H1 (cell line): Measurements from ENCODE around the gene RPL26. TPM values are rescaled to one million over a fixed set of nuclear protein-coding genes. Genes with fewer than 3 reads are reported as not detected.
"Not testable (repeated sequence)": the region's sequence is repeated elsewhere in the genome, so short reads cannot be mapped to it uniquely, and the experiment has no call there.

ENCODE experiments used
- CTCF ChIA-PET: fragments of 300-600 bp; sonication (Branson Sonifier 250); formaldehyde crosslinking; loops from one replicate; lab custom pipeline; 2021; ENCODE audit not compliant: partially characterized antibody; lab: Charles Lee
- POLR2A ChIA-PET: fragments of 300-600 bp; sonication (Branson Sonifier 250); formaldehyde crosslinking; loops from one replicate; lab custom pipeline; 2021; ENCODE audit warnings: inconsistent platforms; ENCODE audit not compliant: partially characterized antibody; lab: Charles Lee
- DNase-seq, 2 experiments: peaks; one replicate each; pipeline versions ENCODE4 v3.0.0 to v3.0.0-alpha.2; 2010 to 2022; ENCODE audit warnings: low spot score in 2 of 2, low read depth in 1 of 2, mixed read lengths in 1 of 2
- FAIRE-seq: peaks from 2 replicates; lab custom pipeline; 2011; peaks lifted over from hg19 to GRCh38; lab: Jason Lieb, UNC
- H2AFZ ChIP-seq: 2 replicates; pipeline ENCODE4 v1.8.1; 2012; ENCODE audit warnings: low read length, inconsistent platforms
- H2AK5ac ChIP-seq: 2 replicates; pipeline ENCODE4 v1.6.1; 2013; ENCODE audit warnings: low read depth, low read length
- H2BK120ac ChIP-seq: replicated peaks from 2 replicates; pipeline ENCODE3; 2013; ENCODE audit warnings: low read depth, low read length, inconsistent platforms
- H2BK12ac ChIP-seq: 2 replicates; pipeline ENCODE4 v1.6.1; 2013; ENCODE audit warnings: low read depth, low read length
- H2BK15ac ChIP-seq: 2 replicates; pipeline ENCODE4 v1.6.1; 2013; ENCODE audit warnings: low read length
- H2BK20ac ChIP-seq: 2 replicates; pipeline ENCODE4 v1.6.1; 2013; ENCODE audit warnings: low read length
- H2BK5ac ChIP-seq: 2 replicates; pipeline ENCODE4 v1.6.1; 2013; ENCODE audit warnings: low read depth, low read length
- H3K14ac ChIP-seq: 2 replicates; pipeline ENCODE4 v1.6.1; 2013; ENCODE audit warnings: inconsistent platforms; ENCODE audit not compliant: insufficient read length
- H3K18ac ChIP-seq: 2 replicates; pipeline ENCODE4 v1.6.1; 2013; ENCODE audit warnings: low read length; ENCODE audit errors: extremely low read depth
- H3K23ac ChIP-seq: 2 replicates; pipeline ENCODE4 v1.6.1; 2013; ENCODE audit warnings: inconsistent platforms; ENCODE audit not compliant: insufficient read length
- H3K23me2 ChIP-seq: 2 replicates; pipeline ENCODE4 v1.6.1; 2013; ENCODE audit warnings: low read depth, low read length
- H3K27ac ChIP-seq: 2 replicates; pipeline ENCODE4 v1.6.1; 2011; ENCODE audit warnings: low read depth, low read length, inconsistent platforms
- H3K27me3 ChIP-seq, 4 experiments: replicated peaks in 1 of 4; 1 replicate in 1 of 4; 2 replicates in 3 of 4; pipeline versions ENCODE4 v1.6.1 to v1.8.1; 2011 to 2013; ENCODE audit warnings: low read length in 3 of 4, mild to moderate bottlenecking in 3 of 4, inconsistent platforms in 2 of 4, mixed read lengths in 2 of 4, moderate library complexity in 1 of 4; ENCODE audit not compliant: control insufficient read depth in 3 of 4, insufficient read depth in 3 of 4; ENCODE audit errors: extremely low read depth in 1 of 4
- H3K36me3 ChIP-seq, 4 experiments: 2 replicates each; pipeline versions ENCODE4 v1.6.1 to v1.8.1; 2011 to 2013; ENCODE audit warnings: mild to moderate bottlenecking in 4 of 4, low read length in 3 of 4, moderate library complexity in 2 of 4, control low read depth in 1 of 4, inconsistent platforms in 1 of 4; ENCODE audit not compliant: insufficient read depth in 4 of 4, control insufficient read depth in 2 of 4
- H3K4ac ChIP-seq: replicated peaks from 2 replicates; pipeline ENCODE3; 2013; ENCODE audit warnings: low read length, low read depth, mixed read lengths, inconsistent platforms; ENCODE audit not compliant: insufficient read length
- H3K4me1 ChIP-seq, 4 experiments: replicated peaks in 1 of 4; 1 replicate in 1 of 4; 2 replicates in 3 of 4; pipeline versions ENCODE4 v1.6.1 to v1.8.1; 2011 to 2013; ENCODE audit warnings: low read length in 3 of 4, inconsistent platforms in 2 of 4, mixed read lengths in 1 of 4; ENCODE audit not compliant: insufficient read depth in 4 of 4, control insufficient read depth in 3 of 4
- H3K4me2 ChIP-seq, 2 experiments: 2 replicates each; pipeline versions ENCODE4 v1.6.1 to v1.8.1; 2011 to 2013; ENCODE audit warnings: low read depth in 2 of 2, low read length in 2 of 2, control low read depth in 1 of 2, inconsistent platforms in 1 of 2, mild to moderate bottlenecking in 1 of 2; ENCODE audit not compliant: insufficient read depth in 1 of 2
- H3K4me3 ChIP-seq, 4 experiments: fragments of 200-600, 300-600 bp in 1 of 4; sonication (generic), shearing (Covaris generic), sonication (Bioruptor Twin) in 1 of 4; 2 replicates each; pipeline versions ENCODE4 v1.5.1 to v1.8.1; 2011 to 2016; ENCODE audit warnings: low read length in 4 of 4, low read depth in 3 of 4, control low read depth in 2 of 4, inconsistent platforms in 2 of 4, mild to moderate bottlenecking in 2 of 4, mixed read lengths in 1 of 4, moderate library complexity in 1 of 4; ENCODE audit not compliant: insufficient read depth in 2 of 4; ENCODE audit errors: extremely low read depth in 1 of 4
- H3K56ac ChIP-seq: replicated peaks from 2 replicates; pipeline ENCODE3; 2013; ENCODE audit warnings: low read depth, mild to moderate bottlenecking, mixed read lengths, low read length, inconsistent platforms; ENCODE audit not compliant: insufficient read length
- H3K79me1 ChIP-seq: 2 replicates; pipeline ENCODE4 v1.6.1; 2013; ENCODE audit warnings: low read depth, low read length, control low read depth
- H3K79me2 ChIP-seq, 2 experiments: 2 replicates each; pipeline versions ENCODE4 v1.6.1 to v1.8.1; 2012 to 2013; ENCODE audit warnings: low read length in 2 of 2, mild to moderate bottlenecking in 2 of 2, inconsistent platforms in 1 of 2; ENCODE audit not compliant: insufficient read depth in 2 of 2, control insufficient read depth in 1 of 2
- H3K9ac ChIP-seq, 4 experiments: replicated peaks in 1 of 4; 1 replicate in 1 of 4; 2 replicates in 3 of 4; pipeline versions ENCODE4 v1.6.1 to v1.8.1; 2011 to 2013; ENCODE audit warnings: low read depth in 3 of 4, low read length in 3 of 4, control low read depth in 2 of 4, mild to moderate bottlenecking in 2 of 4, moderate library complexity in 2 of 4, inconsistent platforms in 1 of 4; ENCODE audit errors: extremely low read depth in 1 of 4
- H3K9me3 ChIP-seq, 2 experiments: 2 replicates each; pipeline versions ENCODE4 v1.6.1 to v1.8.1; 2012 to 2013; ENCODE audit warnings: mild to moderate bottlenecking in 2 of 2, moderate library complexity in 2 of 2, control low read depth in 1 of 2, inconsistent platforms in 1 of 2, low read depth in 1 of 2, low read length in 1 of 2, mixed read lengths in 1 of 2; ENCODE audit not compliant: insufficient read depth in 2 of 2
- H4K20me1 ChIP-seq, 2 experiments: replicated peaks in 1 of 2; 2 replicates each; pipeline versions ENCODE3 to v1.8.1; 2011 to 2013; ENCODE audit warnings: inconsistent platforms in 2 of 2, low read length in 2 of 2, mild to moderate bottlenecking in 1 of 2; ENCODE audit not compliant: insufficient read depth in 2 of 2, control insufficient read depth in 1 of 2
- H4K5ac ChIP-seq: 2 replicates; pipeline ENCODE4 v1.6.1; 2013; ENCODE audit warnings: low read length, low read depth, mixed read lengths, inconsistent platforms; ENCODE audit not compliant: insufficient read length
- H4K8ac ChIP-seq: 2 replicates; pipeline ENCODE4 v1.8.0; 2013; ENCODE audit warnings: mild to moderate bottlenecking, moderate library complexity, low read length, inconsistent platforms; ENCODE audit not compliant: insufficient read depth; ENCODE audit errors: extremely low read depth
- H4K91ac ChIP-seq: replicated peaks from 2 replicates; pipeline ENCODE3; 2013; ENCODE audit warnings: low read length, mixed read lengths, inconsistent platforms; ENCODE audit not compliant: insufficient read length
- WGBS, 2 experiments: shearing (Covaris generic) in 1 of 2; methylation state at CpG; one replicate each; pipeline versions ENCODE4 v1.1.6 to v1.1.7; 2013 to 2015; ENCODE audit warnings: low lambda C conversion rate in 2 of 2, mixed read lengths in 2 of 2, inconsistent platforms in 1 of 2, low coverage in 1 of 2, missing lambda C conversion rate in 1 of 2; ENCODE audit not compliant: insufficient replicate concordance in 2 of 2, insufficient coverage in 1 of 2, insufficient read length in 1 of 2; ENCODE audit errors: extremely low coverage in 1 of 2, missing lambda C conversion rate in 1 of 2; 5-methylcytosine and 5-hydroxymethylcytosine counted together
- polyA plus RNA-seq, 7 experiments: library from polyadenylated mRNA; depleted of rRNA in 3 of 7; stranded (reverse) in 5 of 7; unstranded in 2 of 7; fragments of >200 nt in 5 of 7; fragments of 200-250 nt in 2 of 7; gene quantifications; 1 replicate in 5 of 7; 2 replicates in 1 of 7; 4 replicates in 1 of 7; pipeline versions ENCODE4 v1.2.1 to v1.2.3, GENCODE V29; 2011 to 2013; ENCODE audit warnings: missing spikeins in 2 of 7, mixed read lengths in 2 of 7
- total RNA-seq: library from RNA; stranded (reverse); fragmentation: NEBNext Ultra II Directional; extraction: Animal tissue kit (Norgen Biotek cat#: 25700); gene quantifications from 2 replicates; pipeline ENCODE4 v1.2.1, GENCODE V29; 2021

The RPL26 gene
- total and polyA plus RNA-seq, 2 of the 8 experiments (the other 6 are each of a cell fraction or from before 2014, with no cell fraction given): 1,963 to 2,554 TPM

DNA sequence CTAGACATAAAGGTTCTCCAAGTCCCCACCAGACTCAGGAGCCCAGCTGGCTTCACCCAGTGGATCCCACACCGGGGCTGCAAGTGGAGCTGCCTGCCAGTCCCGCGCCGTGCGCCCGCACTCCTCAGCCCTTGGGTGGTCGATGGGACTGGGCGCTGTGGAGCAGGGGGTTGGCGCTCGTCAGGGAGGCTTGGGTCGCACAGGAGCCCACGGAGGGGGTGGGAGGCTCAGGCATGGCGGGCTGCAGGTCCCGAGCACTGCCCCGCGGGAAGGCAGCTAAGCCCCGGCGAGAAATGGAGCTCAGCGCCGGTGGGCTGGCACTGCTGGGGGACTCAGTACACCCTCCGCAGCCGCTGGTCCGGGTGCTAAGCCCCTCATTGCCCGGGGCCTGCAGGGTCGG is 36.0 kb downstream of the RPL26 start:
- H3K36me3 ChIP-seq, H3K23ac ChIP-seq, H3K18ac ChIP-seq, H3K79me1 ChIP-seq, H4K5ac ChIP-seq, H3K4me1 ChIP-seq, H2BK12ac ChIP-seq, H3K4ac ChIP-seq, H4K91ac ChIP-seq, H4K8ac ChIP-seq, H2AK5ac ChIP-seq, H2BK120ac ChIP-seq, H2BK20ac ChIP-seq, H3K23me2 ChIP-seq, H3K9ac ChIP-seq, H2AFZ ChIP-seq, H3K9me3 ChIP-seq, H3K27ac ChIP-seq, H3K4me3 ChIP-seq, H4K20me1 ChIP-seq, DNase-seq, H2BK5ac ChIP-seq, H3K27me3 ChIP-seq, H3K14ac ChIP-seq, H3K4me2 ChIP-seq, H2BK15ac ChIP-seq, FAIRE-seq, H3K56ac ChIP-seq, H3K79me2 ChIP-seq: not testable (repeated sequence)
- WGBS, 2 experiments: 95% methylated on average over 23 of the region's 25 CpGs; no CpG with 5 or more reads in 1 of the 2 experiments
- POLR2A ChIA-PET: interaction anchor here (0.9 to 5.8 kb wide), 8 partner anchors 9 to 174 kb away, joined by 3 to 26 read pairs (median 4); partner anchors contain the start of genes KRABD2 and RPL26
- CTCF ChIA-PET: interaction anchor here (1.6 to 2.0 kb wide), 2 partner anchors 21 to 46 kb away, joined by 4 to 5 read pairs; no protein-coding TSS in a partner anchor
